ENCODE results near the gene MDM4.

DNA sequence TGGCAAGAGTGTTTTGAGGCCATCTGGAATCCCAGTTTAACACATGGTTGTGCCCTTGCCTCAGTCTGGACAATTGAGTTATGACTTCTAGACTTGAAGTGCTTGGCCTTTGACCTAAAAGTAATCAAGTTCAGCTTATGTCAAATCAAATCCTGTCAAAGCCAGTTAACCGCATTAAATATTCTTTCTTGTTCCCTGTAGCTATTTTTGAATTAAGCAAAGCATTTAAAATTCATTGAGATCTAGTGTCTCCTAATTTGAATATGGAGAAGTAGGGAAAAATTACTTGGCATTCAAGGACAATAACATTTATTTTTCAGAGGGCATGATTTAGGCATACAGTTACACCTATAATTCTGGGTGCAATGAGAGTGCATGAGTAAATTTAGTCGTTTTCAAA is 32.1 kb downstream of the MDM4 start:
- TF ChIP-seq, protein P1, sequence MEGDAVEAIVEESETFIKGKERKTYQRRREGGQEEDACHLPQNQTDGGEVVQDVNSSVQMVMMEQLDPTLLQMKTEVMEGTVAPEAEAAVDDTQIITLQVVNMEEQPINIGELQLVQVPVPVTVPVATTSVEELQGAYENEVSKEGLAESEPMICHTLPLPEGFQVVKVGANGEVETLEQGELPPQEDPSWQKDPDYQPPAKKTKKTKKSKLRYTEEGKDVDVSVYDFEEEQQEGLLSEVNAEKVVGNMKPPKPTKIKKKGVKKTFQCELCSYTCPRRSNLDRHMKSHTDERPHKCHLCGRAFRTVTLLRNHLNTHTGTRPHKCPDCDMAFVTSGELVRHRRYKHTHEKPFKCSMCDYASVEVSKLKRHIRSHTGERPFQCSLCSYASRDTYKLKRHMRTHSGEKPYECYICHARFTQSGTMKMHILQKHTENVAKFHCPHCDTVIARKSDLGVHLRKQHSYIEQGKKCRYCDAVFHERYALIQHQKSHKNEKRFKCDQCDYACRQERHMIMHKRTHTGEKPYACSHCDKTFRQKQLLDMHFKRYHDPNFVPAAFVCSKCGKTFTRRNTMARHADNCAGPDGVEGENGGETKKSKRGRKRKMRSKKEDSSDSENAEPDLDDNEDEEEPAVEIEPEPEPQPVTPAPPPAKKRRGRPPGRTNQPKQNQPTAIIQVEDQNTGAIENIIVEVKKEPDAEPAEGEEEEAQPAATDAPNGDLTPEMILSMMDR (conservative IDR thresholded peaks at IDR 0.05 in 1 of 2, IDR thresholded peaks at IDR 0.05 in 1 of 2; ENCODE audit: extremely low read depth in 1 of 2, insufficient read depth in 1 of 2, low read depth in 1 of 2, low read length in 2 of 2): no peak
- TF ChIP-seq EZH2 (IDR thresholded peaks at IDR 0.05; ENCODE audit: borderline replicate concordance, low read length): no peak
